Breast epithelium (tissue), 3 donors: ENCODE data around the gene CCDC184.

Experiments used
- POLR2A ChIP-seq: fragments of 450-650 bp; IDR thresholded peaks from one replicate; pipeline ENCODE4 v1.6.1; 2016; ENCODE audit warnings: antibody characterized with exemption, mild to moderate bottlenecking, moderate library complexity
- POLR2AphosphoS5 ChIP-seq, 3 donors: sonication (generic); formaldehyde crosslinking; IDR thresholded peaks; one replicate each; pipeline ENCODE4 v1.6.1; 2017; ENCODE audit warnings: antibody characterized with exemption in 3 of 3
- TF ChIP-seq, protein P1 (sequence below), 3 donors: fragments of 450-650 bp; IDR thresholded peaks; one replicate each; pipeline ENCODE4 v1.5.1; 2016 to 2017; ENCODE audit warnings: antibody characterized with exemption in 3 of 3, mild to moderate bottlenecking in 3 of 3, moderate library complexity in 3 of 3

DNA sequence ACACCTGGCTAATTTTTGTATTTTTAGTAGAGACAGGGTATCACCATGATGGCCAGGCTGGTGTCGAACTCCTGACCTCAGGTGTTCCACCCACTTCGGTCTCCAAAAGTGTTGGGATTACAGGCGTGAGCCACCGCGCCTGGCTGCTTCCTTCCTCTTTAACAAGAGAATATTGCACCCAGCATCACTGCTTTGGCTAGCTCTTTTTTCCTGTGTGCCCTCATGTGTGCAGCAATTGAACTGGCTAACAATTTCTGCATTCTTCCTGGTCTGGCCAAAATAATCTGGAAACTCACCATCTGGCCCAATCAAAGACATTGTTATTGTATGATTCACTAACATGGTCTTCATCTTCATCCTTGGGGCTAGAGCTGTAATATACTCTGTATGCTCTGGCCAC lies 23.4 kb upstream of the CCDC184 start:
- TF ChIP-seq, protein P1, sequence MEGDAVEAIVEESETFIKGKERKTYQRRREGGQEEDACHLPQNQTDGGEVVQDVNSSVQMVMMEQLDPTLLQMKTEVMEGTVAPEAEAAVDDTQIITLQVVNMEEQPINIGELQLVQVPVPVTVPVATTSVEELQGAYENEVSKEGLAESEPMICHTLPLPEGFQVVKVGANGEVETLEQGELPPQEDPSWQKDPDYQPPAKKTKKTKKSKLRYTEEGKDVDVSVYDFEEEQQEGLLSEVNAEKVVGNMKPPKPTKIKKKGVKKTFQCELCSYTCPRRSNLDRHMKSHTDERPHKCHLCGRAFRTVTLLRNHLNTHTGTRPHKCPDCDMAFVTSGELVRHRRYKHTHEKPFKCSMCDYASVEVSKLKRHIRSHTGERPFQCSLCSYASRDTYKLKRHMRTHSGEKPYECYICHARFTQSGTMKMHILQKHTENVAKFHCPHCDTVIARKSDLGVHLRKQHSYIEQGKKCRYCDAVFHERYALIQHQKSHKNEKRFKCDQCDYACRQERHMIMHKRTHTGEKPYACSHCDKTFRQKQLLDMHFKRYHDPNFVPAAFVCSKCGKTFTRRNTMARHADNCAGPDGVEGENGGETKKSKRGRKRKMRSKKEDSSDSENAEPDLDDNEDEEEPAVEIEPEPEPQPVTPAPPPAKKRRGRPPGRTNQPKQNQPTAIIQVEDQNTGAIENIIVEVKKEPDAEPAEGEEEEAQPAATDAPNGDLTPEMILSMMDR (IDR thresholded peaks at IDR 0.05), result no peak
- TF ChIP-seq POLR2A (no peak), POLR2AphosphoS5 (IDR thresholded peaks at IDR 0.05) (no peak)
